ENCODE measurements around the gene TNFRSF12A.

GRCh38 chr16:3068487-3068886 lies 48.3 kb downstream of the TNFRSF12A start:
- no peak for TF ChIP-seq RBM22 (optimal IDR thresholded peaks at IDR 0.05; ENCODE audit: low read length)
- TF ChIP-seq MAFF (IDR thresholded peaks at IDR 0.05; ENCODE audit: low read depth, low read length): no peak
- no peak for TF ChIP-seq KLF16 (CRISPR knock-in tag; IDR thresholded peaks at IDR 0.05)
- no peak for TF ChIP-seq ZNF446 (CRISPR knock-in tag; IDR thresholded peaks at IDR 0.05)

All from HepG2 (cell line).